SJCRH30 (cell line): ENCODE data around the gene MTMR2. TPM values are rescaled to one million over a fixed set of nuclear protein-coding genes. Genes with fewer than 3 reads are reported as not detected.

Experiments used
- DNase-seq, 2 experiments: peaks; one replicate each; pipeline ENCODE4 v3.0.0-alpha.2; 2015 to 2020
- H3K27ac ChIP-seq: fragments of 250-450 bp; sonication (Bioruptor Pico); 2 replicates; pipeline ENCODE4 v1.5.1; 2020; ENCODE audit warnings: mild to moderate bottlenecking, moderate library complexity
- H3K27me3 ChIP-seq: fragments of 250-450 bp; sonication (Bioruptor Pico); 2 replicates; pipeline ENCODE4 v1.5.1; 2020; ENCODE audit warnings: mild to moderate bottlenecking, moderate library complexity
- H3K36me3 ChIP-seq: fragments of 250-450 bp; sonication (Bioruptor Pico); 2 replicates; pipeline ENCODE4 v1.5.1; 2020; ENCODE audit warnings: mild to moderate bottlenecking, moderate library complexity
- H3K4me1 ChIP-seq: fragments of 250-450 bp; sonication (Bioruptor Pico); 2 replicates; pipeline ENCODE4 v1.5.1; 2020; ENCODE audit warnings: mild to moderate bottlenecking, moderate library complexity
- H3K4me3 ChIP-seq: fragments of 250-450 bp; sonication (Bioruptor Pico); 2 replicates; pipeline ENCODE4 v1.5.1; 2020; ENCODE audit warnings: mild to moderate bottlenecking, moderate library complexity
- H3K9me3 ChIP-seq: fragments of 250-450 bp; sonication (Bioruptor Pico); replicated peaks from 2 replicates; pipeline ENCODE4 v1.5.1; 2020; ENCODE audit warnings: mild to moderate bottlenecking, moderate library complexity
- total RNA-seq: library from RNA; depleted of rRNA; stranded (reverse); fragments of >200 nt; shearing (Covaris generic); gene quantifications from 2 replicates; pipeline ENCODE4 v1.2.3, GENCODE V29; 2014; rRNA removed

MTMR2 gene
- total RNA-seq, 1 experiment from 2014 or later: 26.4 TPM

DNA sequence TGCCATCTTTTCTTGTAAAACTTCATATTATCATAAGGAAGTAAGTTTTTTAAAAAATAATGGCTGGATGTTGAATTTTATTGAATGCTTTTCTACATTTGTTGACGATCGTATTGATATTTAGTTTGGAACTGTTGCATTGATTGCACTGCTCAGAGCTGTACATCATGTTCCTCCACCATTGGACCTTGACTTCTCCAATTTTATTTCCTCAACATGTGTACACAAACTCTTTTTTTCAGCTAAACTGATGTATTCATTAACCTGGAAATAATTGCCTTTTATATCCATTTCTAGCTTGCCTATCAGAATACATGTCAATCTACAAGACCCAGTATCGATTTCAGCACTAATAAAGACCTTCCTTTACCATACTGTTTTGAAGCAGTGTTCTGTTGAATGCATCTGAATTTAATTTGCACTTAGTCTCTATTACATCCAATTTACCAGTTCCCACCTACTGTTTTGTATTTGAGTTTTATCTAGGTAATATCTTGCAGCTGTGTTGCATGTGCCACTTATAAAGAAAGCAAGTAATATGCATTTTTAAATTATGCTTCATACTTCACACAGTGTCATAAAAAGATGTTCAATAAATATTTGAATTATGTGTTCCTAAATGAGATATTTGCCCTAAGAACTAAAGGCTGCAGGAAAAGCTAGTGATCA is 128.1 kb downstream of the MTMR2 start:
- Histone ChIP-seq H3K27me3 (no peaks in the 10 kb centered on the region), H3K9me3 (no peaks in the 10 kb centered on the region), H3K27ac (no peak overlapping the region), H3K4me1 (0 out of 2 replicates have a peak, but pooled peaks cover 3% of the 10 kb centered on the region), H3K4me3 (no peak overlapping the region), H3K36me3 (no peaks in the 10 kb centered on the region; the same call in 1 of the 2 replicates)
- DNase-seq: no peak

DNA sequence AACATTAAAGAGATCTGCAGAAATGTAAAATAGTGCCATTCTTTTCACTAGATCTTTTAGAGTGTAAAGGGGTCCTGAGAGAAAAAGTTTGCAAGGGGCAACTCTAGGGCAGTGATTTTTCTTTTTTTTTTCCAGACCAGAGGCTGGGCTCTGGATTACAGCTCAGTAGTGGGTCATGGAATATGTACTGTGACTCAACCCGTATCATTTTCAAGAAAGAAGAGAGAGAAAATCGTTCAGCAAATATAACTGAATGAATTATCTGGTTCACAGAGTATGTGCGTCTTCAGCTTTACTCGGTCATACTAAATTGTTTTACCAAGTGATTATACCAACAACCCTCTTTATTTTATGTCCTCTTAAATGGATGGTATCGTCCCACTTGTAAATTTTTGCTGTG is 129.8 kb downstream of the MTMR2 start:
- Histone ChIP-seq H3K36me3 (no peaks in the 10 kb centered on the region), H3K4me3 (no peak overlapping the region), H3K4me1 (0 out of 2 replicates have a peak, but pooled peaks cover 3% of the 10 kb centered on the region), H3K27me3 (no peaks in the 10 kb centered on the region), H3K9me3 (no peaks in the 10 kb centered on the region), H3K27ac (no peak overlapping the region)
- DNase-seq: no peak

DNA sequence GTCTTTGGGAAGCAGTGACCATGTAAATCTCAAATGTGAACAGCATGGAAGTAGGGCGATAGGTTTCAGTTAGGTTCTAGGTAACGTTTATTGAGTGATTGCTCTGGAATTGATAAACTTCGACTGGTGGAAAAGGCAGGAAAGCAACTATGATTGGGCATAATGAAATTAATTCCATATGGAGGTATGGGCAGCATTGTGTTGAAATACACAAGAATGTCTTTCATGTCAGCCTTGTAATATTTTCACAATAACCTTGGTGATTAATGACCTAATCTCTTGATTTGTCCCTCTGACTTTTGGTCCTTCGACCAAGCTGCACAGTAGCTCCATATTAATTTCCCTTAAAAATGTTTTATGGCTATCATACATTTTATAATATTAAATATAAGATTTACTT is 130.8 kb downstream of the MTMR2 start:
- Histone ChIP-seq H3K27me3 (no peaks in the 10 kb centered on the region), H3K36me3 (no peaks in the 10 kb centered on the region; the same call in 1 of the 2 replicates), H3K9me3 (no peaks in the 10 kb centered on the region), H3K4me3 (no peak overlapping the region), H3K27ac (no peak overlapping the region), H3K4me1 (0 out of 2 replicates have a peak, but pooled peaks cover 3% of the 10 kb centered on the region)
- DNase-seq: no peak

DNA sequence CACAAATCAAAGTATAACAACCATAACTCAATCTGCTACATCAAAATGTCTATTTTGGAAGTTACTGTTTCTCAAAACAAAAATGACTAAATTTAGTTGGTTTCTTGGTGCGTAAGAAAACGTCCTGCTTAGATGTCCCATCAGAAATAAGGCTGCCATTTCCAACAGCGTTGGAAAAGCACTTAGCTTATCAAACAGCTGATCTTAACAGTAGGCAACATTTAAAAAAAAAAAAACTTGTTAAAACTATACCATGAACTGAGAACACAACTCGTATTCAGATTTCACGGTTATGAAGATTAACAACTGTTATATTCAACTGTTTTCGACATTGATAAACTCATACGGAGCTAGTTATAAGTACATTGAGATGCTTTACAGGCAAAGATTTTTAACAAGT is 131.2 kb downstream of the MTMR2 start:
- Histone ChIP-seq H3K4me1 (0 out of 2 replicates have a peak, but pooled peaks cover 3% of the 10 kb centered on the region), H3K4me3 (no peak overlapping the region), H3K27me3 (no peaks in the 10 kb centered on the region), H3K9me3 (no peaks in the 10 kb centered on the region), H3K36me3 (peaks cover 3% of the 10 kb centered on the region; the same call in 1 of the 2 replicates), H3K27ac (no peak overlapping the region)
- no peak for DNase-seq

GRCh38 chr11:95792200-95792599 is 131.7 kb downstream of the MTMR2 start:
- Histone ChIP-seq H3K4me1 (0 out of 2 replicates have a peak, but pooled peaks cover 3% of the 10 kb centered on the region), H3K4me3 (no peak overlapping the region), H3K36me3 (peaks cover 5% of the 10 kb centered on the region; the same call in 1 of the 2 replicates), H3K27me3 (no peaks in the 10 kb centered on the region), H3K27ac (no peak overlapping the region), H3K9me3 (no peaks in the 10 kb centered on the region)
- DNase-seq: no peak

GRCh38 chr11:95791709-95792033 is 132.2 kb downstream of the MTMR2 start:
- H3K27ac ChIP-seq: no peak overlapping the region

DNA sequence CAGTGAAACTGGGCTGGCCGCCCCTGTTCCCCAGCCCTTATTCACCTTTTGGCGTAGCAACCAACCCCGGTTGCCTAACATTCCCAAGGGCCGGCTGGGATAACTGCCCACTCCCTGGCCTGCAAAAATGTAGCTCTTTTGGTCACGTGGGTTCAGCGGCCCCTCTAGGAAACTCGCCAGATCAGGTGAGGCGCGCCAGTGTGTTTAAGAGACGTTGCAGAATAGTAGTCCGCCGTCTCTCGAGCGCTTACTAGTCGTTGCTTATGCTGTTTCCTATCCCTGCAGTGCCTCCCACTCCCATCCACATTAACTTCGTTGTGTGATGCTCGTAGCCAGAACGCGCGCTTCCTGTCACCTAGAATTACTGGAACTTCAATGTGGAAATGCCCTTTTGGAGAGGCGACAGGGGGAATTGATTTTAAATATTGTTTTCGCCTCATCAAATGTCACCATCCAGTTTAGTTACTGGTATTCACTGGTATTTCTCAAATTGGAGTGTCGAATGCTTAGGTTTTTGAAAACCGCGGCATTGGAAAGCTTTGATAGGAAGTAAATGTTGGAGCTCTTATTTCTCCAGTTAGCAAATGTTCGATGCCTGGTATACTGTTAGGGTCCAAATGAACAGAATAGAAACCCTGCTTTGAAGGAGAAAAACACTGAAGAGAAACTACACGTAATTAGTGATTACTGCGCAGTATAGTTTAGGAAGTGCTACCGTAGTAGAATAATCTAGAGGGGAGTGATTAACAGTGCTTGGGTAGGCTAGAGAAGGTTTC is 132.8 kb downstream of the MTMR2 start:
- 0 out of 2 replicates have a peak, but pooled peaks cover 3% of the 10 kb centered on the region for H3K4me1 ChIP-seq
- peak overlapping the region; percentile 98 for H3K27ac ChIP-seq
- peak; percentile 32 to 56 for DNase-seq
- H3K27me3 ChIP-seq: no peaks in the 10 kb centered on the region
- H3K4me3 ChIP-seq: peak overlapping the region; percentile 84
- peaks cover 7% of the 10 kb centered on the region for H3K36me3 ChIP-seq
- no peaks in the 10 kb centered on the region for H3K9me3 ChIP-seq

More at GRCh38 chr11:95791709-95792033, 132.2 kb downstream of the MTMR2 start:
- Histone ChIP-seq H3K9me3 (no peaks in the 10 kb centered on the region), H3K4me1 (0 out of 2 replicates have a peak, but pooled peaks cover 3% of the 10 kb centered on the region), H3K4me3 (peak overlapping the region; percentile 84), H3K36me3 (peaks cover 5% of the 10 kb centered on the region; the same call in 1 of the 2 replicates), H3K27me3 (no peaks in the 10 kb centered on the region)
- no peak for DNase-seq

GRCh38 chr11:95790123-95790932 is 133.6 kb downstream of the MTMR2 start, which contains the start of gene CEP57:
TSS of gene CEP57 (plus strand) at chr11:95790498. CDS start at chr11:95790699, 201 bp downstream.
- peak within 1 kb of the TSS; percentile 84 for H3K4me3 ChIP-seq
- H3K9me3 ChIP-seq: no peaks in the 10 kb centered on the region
- peaks cover 8% of the 10 kb centered on the region for H3K36me3 ChIP-seq
- 0 out of 2 replicates have a peak, but pooled peaks cover 3% of the 10 kb centered on the region for H3K4me1 ChIP-seq
- H3K27ac ChIP-seq: peak within 1 kb of the TSS; percentile 98
- H3K27me3 ChIP-seq: no peaks in the 10 kb centered on the region
- peak; percentile 96 for DNase-seq

DNA sequence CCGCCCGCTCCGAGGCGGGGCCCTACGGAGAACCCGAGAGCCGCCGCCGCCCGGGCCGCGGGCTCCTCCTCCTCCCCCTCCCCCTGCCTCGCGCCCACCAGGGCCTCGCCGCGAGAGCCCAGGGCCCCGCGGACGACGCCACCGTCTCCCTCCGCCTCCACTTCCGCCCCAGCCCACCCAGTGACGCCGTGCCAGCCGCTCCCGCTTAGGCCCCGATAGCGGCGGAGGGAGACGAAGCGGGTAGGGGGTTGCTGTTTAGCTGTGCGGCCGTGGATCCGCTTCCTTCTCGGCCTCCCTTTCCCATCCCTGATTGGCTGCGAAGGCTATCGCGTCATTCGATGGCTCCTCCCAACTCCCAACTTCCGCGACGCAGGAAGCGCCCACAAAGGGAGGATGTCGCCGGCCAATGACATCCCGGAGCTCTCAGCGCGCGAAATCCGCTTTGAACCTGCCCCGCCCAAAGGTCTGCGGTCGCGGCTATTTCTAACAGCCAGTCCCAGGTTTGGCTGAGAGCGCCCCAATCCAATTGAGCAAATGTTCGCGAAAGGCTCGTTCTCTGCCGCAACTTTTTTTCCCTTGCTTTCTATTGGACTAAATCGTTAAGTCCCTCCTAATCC is 134.3 kb downstream of the MTMR2 start, which contains the start of gene FAM76B:
FAM76B (minus strand) TSS at position 277 of the 617 bp plus-strand sequence. CDS start 304 bp downstream, outside the sequence.
- peak; percentile 94 to 97 for DNase-seq
- 0 out of 2 replicates have a peak, but pooled peaks cover 3% of the 10 kb centered on the region for H3K4me1 ChIP-seq
- H3K27ac ChIP-seq: peak within 1 kb of the TSS; percentile 98
- H3K4me3 ChIP-seq: peak within 1 kb of the TSS; percentile 84
- H3K9me3 ChIP-seq: no peaks in the 10 kb centered on the region
- H3K36me3 ChIP-seq: peaks cover 13% of the 10 kb centered on the region
- H3K27me3 ChIP-seq: no peaks in the 10 kb centered on the region

DNA sequence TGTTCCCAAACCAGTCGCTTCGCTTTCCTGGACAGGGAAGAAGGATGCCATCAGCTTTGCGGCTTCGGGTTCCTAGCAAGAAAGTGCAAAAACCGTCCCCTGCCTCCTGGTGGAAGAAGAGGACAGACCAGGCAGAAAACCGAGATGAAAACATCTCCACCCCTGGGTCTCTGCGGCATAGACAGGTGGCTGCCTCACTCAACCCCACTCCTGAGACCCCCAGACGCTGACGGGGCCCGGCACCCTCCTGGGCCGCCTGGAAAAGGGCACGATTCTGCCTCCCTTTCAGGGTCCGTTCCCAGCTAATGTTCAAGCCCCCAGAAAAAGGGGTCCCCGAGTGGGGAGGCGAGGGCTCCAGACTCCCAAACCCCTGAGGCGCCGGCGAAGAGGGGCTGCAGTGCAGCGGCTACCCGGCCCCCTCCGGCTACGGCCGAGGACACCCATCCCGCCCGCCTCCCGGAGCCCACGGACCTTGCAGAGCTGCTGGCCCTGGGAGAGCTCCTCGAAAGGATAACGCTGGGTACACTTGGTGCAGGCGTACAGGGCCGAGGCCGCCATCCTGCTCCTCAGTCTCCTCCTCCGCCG is 134.9 kb downstream of the MTMR2 start:
- Histone ChIP-seq H3K27me3 (no peaks in the 10 kb centered on the region), H3K4me3 (peak overlapping the region; percentile 84), H3K36me3 (peaks cover 13% of the 10 kb centered on the region), H3K9me3 (no peaks in the 10 kb centered on the region), H3K4me1 (0 out of 2 replicates have a peak, but pooled peaks cover 3% of the 10 kb centered on the region), H3K27ac (peak overlapping the region; percentile 98)
- DNase-seq: peak; percentile 53 to 62

Other genes with a start within 250 kb of the MTMR2 start
- gene FAM76B, start 134.3 kb downstream of the MTMR2 start, total RNA-seq: 16.3 and 19.1 TPM in 2 replicates
- 48.1 and 53.4 TPM in 2 replicates for gene CEP57, start 133.6 kb downstream of the MTMR2 start, total RNA-seq